ENCODE results near the gene PNPLA3. TPM values are rescaled to one million over a fixed set of nuclear protein-coding genes. Genes with fewer than 3 reads are reported as not detected.

PNPLA3 gene
- total RNA-seq, 1 donor from 2014 or later: 28.3 TPM

DNA sequence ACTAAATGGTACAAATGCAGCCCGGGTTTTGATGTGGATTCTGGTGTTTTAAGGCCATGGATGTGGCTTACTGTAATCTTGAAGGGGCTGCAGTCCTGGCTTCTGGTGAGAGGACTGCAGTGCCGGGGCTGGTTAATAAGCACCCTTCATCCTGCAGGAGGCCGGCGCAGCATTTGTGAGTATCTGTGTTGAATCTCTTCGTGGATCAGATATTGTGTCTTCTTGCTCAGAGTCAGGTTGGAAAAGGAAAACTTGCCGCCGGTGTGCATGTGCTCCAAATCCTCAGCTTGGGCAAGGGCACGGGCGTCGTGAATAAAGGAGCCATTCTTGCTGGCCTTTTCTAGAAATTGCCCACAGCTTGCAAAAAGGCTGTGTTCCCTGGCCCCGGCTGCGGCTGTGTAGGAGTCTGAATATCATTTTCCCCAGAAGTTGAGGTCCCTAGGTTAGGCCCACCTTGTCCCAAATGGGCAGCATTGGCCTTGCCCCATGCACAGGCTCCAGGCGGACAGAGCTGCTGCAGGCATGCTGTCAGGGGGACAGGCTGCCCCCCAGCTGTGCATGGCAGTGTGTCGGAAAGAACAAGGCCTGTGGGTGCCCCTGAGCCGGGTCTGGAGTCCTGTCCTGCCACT lies 71.6 kb downstream of the PNPLA3 start:
- no peaks in the 10 kb centered on the region for H3K9me3 Mint-ChIP-seq
- H3K27me3 Mint-ChIP-seq (ENCODE audit: low read depth): no peaks in the 10 kb centered on the region
- H3K27ac Mint-ChIP-seq (ENCODE audit: unreplicated experiment): no peak overlapping the region
- peaks cover 11% of the 10 kb centered on the region for H3K36me3 Mint-ChIP-seq (ENCODE audit: low read depth)
- TF ChIP-seq, protein P1, sequence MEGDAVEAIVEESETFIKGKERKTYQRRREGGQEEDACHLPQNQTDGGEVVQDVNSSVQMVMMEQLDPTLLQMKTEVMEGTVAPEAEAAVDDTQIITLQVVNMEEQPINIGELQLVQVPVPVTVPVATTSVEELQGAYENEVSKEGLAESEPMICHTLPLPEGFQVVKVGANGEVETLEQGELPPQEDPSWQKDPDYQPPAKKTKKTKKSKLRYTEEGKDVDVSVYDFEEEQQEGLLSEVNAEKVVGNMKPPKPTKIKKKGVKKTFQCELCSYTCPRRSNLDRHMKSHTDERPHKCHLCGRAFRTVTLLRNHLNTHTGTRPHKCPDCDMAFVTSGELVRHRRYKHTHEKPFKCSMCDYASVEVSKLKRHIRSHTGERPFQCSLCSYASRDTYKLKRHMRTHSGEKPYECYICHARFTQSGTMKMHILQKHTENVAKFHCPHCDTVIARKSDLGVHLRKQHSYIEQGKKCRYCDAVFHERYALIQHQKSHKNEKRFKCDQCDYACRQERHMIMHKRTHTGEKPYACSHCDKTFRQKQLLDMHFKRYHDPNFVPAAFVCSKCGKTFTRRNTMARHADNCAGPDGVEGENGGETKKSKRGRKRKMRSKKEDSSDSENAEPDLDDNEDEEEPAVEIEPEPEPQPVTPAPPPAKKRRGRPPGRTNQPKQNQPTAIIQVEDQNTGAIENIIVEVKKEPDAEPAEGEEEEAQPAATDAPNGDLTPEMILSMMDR (conservative IDR thresholded peaks at IDR 0.05): no peak
- H3K4me1 Mint-ChIP-seq: peaks cover 5% of the 10 kb centered on the region
- DNase-seq (ENCODE audit: low read depth, low spot score): no peak
- no peak overlapping the region for H3K4me3 Mint-ChIP-seq

DNA sequence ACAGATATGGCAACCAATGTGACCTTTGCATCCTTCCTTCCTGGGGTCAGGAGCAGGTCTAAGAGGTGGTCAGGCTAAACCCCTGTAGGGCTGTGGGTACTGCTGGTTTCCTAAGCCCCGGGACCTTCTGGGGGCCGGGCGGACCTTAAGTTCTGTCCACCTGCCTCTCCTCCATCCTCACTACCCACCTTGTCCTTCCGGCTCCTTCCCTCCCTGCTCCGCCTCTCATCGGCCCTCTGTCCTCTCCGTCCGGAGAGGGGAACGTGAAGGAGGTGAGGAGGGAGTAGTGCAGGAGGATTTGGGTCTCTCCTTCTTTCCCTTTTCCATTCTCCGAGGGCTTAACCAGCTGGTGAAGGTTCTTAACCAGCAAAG lies 72.2 kb downstream of the PNPLA3 start:
- TF ChIP-seq, protein P1 (conservative IDR thresholded peaks at IDR 0.05): no peak
- no peak overlapping the region for H3K27ac Mint-ChIP-seq (ENCODE audit: unreplicated experiment)
- no peak overlapping the region for H3K4me3 Mint-ChIP-seq
- peaks cover 11% of the 10 kb centered on the region for H3K36me3 Mint-ChIP-seq (ENCODE audit: low read depth)
- no peak for DNase-seq (ENCODE audit: low read depth, low spot score)
- H3K27me3 Mint-ChIP-seq (ENCODE audit: low read depth): no peaks in the 10 kb centered on the region
- H3K4me1 Mint-ChIP-seq: peaks cover 5% of the 10 kb centered on the region
- no peaks in the 10 kb centered on the region for H3K9me3 Mint-ChIP-seq

DNA sequence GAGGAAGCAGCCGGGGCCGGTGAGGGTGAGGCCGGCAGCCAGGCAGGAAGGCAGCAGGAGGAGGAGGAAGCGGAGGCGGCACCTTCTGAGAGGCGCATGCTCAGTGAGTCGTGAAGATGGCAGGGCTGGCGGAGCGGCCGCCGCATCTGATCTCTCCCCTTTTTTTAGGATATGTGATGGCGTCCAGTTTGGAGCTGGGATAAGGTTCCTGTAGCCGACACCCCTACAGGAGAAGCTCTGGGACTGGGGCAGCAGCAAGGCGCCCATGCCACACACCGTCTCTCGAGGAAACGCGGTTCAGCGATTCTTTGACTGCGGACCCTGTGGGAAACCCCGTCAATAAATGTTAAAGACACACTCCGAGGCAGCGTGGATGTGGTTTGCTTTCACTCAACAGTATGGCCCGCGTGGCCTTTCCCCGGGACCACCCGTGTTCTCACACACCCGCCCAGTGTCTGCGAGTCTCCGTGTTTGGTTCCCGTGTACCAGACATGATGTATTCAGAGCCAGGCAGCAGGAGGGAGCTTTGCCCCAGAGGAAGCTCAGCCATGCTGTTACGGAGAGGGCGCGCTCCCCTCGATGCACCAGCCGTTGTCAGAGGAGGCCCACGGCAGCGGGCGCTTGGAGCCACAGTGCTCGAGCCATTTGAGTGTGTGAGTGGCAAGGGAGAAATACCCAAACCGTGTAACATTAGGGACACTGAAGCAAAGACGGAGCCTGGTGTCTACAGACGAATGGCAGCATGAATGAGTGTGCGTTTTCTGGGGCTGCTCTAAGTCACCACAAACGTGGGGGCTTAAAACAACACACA lies 72.8 kb downstream of the PNPLA3 start:
- Mint-ChIP-seq H3K27me3 (ENCODE audit: low read depth) (no peaks in the 10 kb centered on the region), H3K36me3 (ENCODE audit: low read depth) (peaks cover 11% of the 10 kb centered on the region), H3K9me3 (no peaks in the 10 kb centered on the region), H3K27ac (ENCODE audit: unreplicated experiment) (no peak overlapping the region), H3K4me3 (no peak overlapping the region), H3K4me1 (peaks cover 5% of the 10 kb centered on the region)
- no peak for DNase-seq (ENCODE audit: low read depth, low spot score)
- TF ChIP-seq, protein P1 (conservative IDR thresholded peaks at IDR 0.05): no peak

DNA sequence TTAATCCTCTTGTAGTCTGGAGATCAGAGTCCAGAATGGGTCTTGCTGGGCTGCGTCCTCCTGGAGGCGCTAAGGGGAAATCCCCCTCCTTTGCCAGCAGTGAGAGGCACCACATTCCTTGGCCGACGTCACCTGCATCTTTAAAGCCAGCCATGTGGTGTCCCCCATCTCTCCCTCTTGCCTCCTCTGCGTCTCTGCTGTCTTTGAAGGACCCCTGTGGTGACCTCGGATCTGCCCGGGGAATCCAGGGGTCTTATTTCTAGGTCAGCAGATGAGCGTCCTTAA lies 73.3 kb downstream of the PNPLA3 start:
- Mint-ChIP-seq H3K9me3 (no peaks in the 10 kb centered on the region), H3K36me3 (ENCODE audit: low read depth) (peaks cover 13% of the 10 kb centered on the region), H3K27me3 (ENCODE audit: low read depth) (no peaks in the 10 kb centered on the region), H3K4me3 (no peak overlapping the region), H3K27ac (ENCODE audit: unreplicated experiment) (no peak overlapping the region), H3K4me1 (peaks cover 5% of the 10 kb centered on the region)
- no peak for DNase-seq (ENCODE audit: low read depth, low spot score)
- TF ChIP-seq, protein P1 (conservative IDR thresholded peaks at IDR 0.05): no peak

Other genes with a start within 250 kb of the PNPLA3 start
- gene EFCAB6, start 111.5 kb upstream of the PNPLA3 start, total RNA-seq: 1.5 and 2.3 TPM in 2 replicates
- 6.3 and 7.3 TPM in 2 replicates for gene SULT4A1, start 61.3 kb upstream of the PNPLA3 start, total RNA-seq
- gene PNPLA5, start 31.8 kb upstream of the PNPLA3 start, total RNA-seq: not detected in 2 replicates
- gene SAMM50, start 31.6 kb downstream of the PNPLA3 start, total RNA-seq: 54.0 and 54.6 TPM in 2 replicates
- gene PARVB, start 100.5 kb downstream of the PNPLA3 start, total RNA-seq: 19.6 and 21.8 TPM in 2 replicates

Measured in neural crest cell (in vitro differentiated cells).